ENCODE results near the gene ARHGEF26. TPM values are rescaled to one million over a fixed set of nuclear protein-coding genes. Genes with fewer than 3 reads are reported as not detected.

The ARHGEF26 gene
- total and polyA plus RNA-seq, 5 experiments from 2014 or later: 0.08 to 0.22 (median 0.13) TPM; not detected in 2

- Mint-ChIP-seq H3K36me3 (no peaks in the 10 kb centered on the region), H3K27me3 (peaks cover 5 to 14% (median 9%) of the 10 kb centered on the region in 5 donors), H3K9me3 (no peaks in the 10 kb centered on the region), H3K27ac (no peak overlapping the region), H3K4me3 (no peak overlapping the region), H3K4me1 (no peaks in the 10 kb centered on the region)
- ATAC-seq: no peak
- POLR2A ChIA-PET: no interaction called here
- no peak for DNase-seq
These were observed 107.5 kb downstream of the ARHGEF26 start for GRCh38 chr3:154228561-154229216.

DNA sequence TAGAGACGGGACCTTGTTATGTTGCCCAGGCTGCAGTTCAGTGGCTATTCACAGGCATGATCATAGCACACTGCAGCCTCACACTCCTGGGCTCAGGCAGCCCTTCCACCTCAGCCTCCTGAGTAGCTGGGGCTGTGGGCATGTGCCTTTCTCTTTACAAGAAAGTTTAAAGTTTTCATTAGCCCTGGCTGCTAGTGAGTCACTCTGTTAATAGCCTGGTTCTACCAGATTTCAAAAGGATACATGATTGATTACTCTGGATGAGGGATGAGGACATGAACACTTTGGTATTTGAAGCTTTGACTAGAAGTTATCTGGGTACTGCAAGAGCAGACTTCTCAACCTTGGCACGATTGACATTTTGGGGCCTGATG lies 108.0 kb downstream of the ARHGEF26 start:
- no peaks in the 10 kb centered on the region for H3K36me3 Mint-ChIP-seq
- POLR2A ChIA-PET: no interaction called here
- H3K9me3 Mint-ChIP-seq: no peaks in the 10 kb centered on the region
- H3K27ac Mint-ChIP-seq: no peak overlapping the region
- H3K4me1 Mint-ChIP-seq: no peaks in the 10 kb centered on the region
- no peak overlapping the region for H3K4me3 Mint-ChIP-seq
- no peak for ATAC-seq
- DNase-seq: no peak
- peaks cover 5 to 18% (median 14%) of the 10 kb centered on the region in 5 donors for H3K27me3 Mint-ChIP-seq

DNA sequence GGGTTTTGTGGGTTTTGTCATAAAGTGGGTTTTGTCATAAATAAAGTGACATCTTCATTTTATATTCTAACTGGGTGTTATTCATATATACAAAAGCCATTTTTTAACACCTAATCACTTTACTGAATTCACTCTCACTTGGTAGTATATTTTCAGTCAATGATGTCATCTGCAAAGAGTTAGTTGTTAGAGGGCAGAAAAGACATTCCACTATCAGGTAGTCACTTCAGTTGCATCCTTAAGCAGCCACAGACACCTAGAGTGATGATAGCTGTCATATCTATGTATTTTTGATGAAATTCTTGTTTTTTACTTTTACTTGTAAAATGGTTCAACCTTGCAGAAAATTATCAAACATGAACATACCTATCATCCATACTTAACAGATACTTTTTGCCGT lies 114.1 kb downstream of the ARHGEF26 start:
- H3K27ac Mint-ChIP-seq: no peak overlapping the region
- POLR2A ChIA-PET: no interaction called here
- DNase-seq: no peak
- no peaks in the 10 kb centered on the region for H3K4me1 Mint-ChIP-seq
- peaks cover 0 to 14% (median 0%) of the 10 kb centered on the region in 9 donors for H3K9me3 Mint-ChIP-seq
- H3K27me3 Mint-ChIP-seq: peaks cover 5 to 60% (median 19%) of the 10 kb centered on the region in 5 donors
- ATAC-seq: no peak
- peaks cover 0 to 3% (median 0%) of the 10 kb centered on the region in 3 donors for H3K36me3 Mint-ChIP-seq
- no peak overlapping the region for H3K4me3 Mint-ChIP-seq

DNA sequence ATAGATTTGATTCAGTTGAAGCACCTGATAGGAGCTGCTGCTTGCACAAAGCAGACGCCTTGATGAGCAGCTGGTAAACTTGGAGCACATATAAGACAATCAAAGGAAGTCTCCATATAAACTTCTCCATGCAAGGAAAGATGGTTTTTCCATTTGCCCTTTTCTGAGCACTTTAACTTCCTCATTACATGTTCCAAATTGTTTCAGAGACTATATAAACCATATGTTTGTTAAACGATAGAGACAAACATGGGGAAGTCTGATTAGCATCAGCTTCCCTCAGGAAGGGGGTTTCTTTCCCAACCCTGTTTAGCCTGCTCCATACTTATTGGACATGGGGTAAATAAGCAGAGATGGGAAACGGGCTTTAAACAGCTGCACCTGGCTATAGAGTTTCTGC lies 115.1 kb downstream of the ARHGEF26 start:
- no peak for DNase-seq
- H3K9me3 Mint-ChIP-seq: peaks cover 0 to 14% (median 0%) of the 10 kb centered on the region in 9 donors
- H3K4me1 Mint-ChIP-seq: no peaks in the 10 kb centered on the region
- no peak overlapping the region for H3K4me3 Mint-ChIP-seq
- peaks cover 5 to 60% (median 19%) of the 10 kb centered on the region in 5 donors for H3K27me3 Mint-ChIP-seq
- ATAC-seq: no peak
- peaks cover 0 to 3% (median 0%) of the 10 kb centered on the region in 3 donors for H3K36me3 Mint-ChIP-seq
- no peak overlapping the region for H3K27ac Mint-ChIP-seq
- POLR2A ChIA-PET: no interaction called here

GRCh38 chr3:154240235-154240634 lies 119.0 kb downstream of the ARHGEF26 start:
- Mint-ChIP-seq H3K27me3 (peaks cover 0 to 36% (median 5%) of the 10 kb centered on the region in 5 donors), H3K9me3 (peaks cover 0 to 14% (median 0%) of the 10 kb centered on the region in 9 donors), H3K4me1 (no peaks in the 10 kb centered on the region), H3K36me3 (no peaks in the 10 kb centered on the region), H3K27ac (no peak overlapping the region), H3K4me3 (no peak overlapping the region)
- DNase-seq (no peak), ATAC-seq (no peak)
- POLR2A ChIA-PET: no interaction called here

- peaks cover 0 to 2% (median under 1%) of the 10 kb centered on the region in 3 donors for H3K36me3 Mint-ChIP-seq
- H3K27ac Mint-ChIP-seq: no peak overlapping the region
- POLR2A ChIA-PET: no interaction called here
- no peak for DNase-seq
- no peak for ATAC-seq
- H3K27me3 Mint-ChIP-seq: peaks cover 0 to 26% (median 4%) of the 10 kb centered on the region in 5 donors
- H3K4me1 Mint-ChIP-seq: no peaks in the 10 kb centered on the region
- H3K9me3 Mint-ChIP-seq: peaks cover 0 to 14% (median 0%) of the 10 kb centered on the region in 9 donors
- H3K4me3 Mint-ChIP-seq: no peak overlapping the region
These were observed 120.3 kb downstream of the ARHGEF26 start for GRCh38 chr3:154241496-154241895.

DNA sequence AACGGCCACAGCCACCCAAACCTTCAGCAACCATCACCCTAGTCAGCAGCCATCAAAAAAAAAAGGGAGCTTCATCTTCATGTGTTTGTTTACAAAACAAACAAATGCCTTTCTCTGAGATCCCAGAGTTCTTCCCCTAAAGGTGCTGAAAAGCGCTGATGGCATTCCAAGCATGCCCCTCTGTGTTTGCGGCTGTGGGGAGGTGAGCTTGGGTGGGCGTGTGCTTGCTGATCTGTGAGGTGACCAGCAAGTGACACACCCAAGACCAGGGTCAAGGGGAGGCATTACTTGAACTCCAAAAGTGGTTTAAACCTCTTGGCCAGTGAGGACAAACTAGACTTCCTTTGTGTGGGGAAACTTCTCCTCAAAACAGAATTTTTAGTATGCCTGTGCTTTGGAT lies 121.6 kb downstream of the ARHGEF26 start:
- Mint-ChIP-seq H3K9me3 (peaks cover 0 to 14% (median 0%) of the 10 kb centered on the region in 9 donors), H3K27ac (no peak overlapping the region), H3K4me3 (no peak overlapping the region), H3K36me3 (peaks cover 0 to 12% (median 10%) of the 10 kb centered on the region in 3 donors), H3K27me3 (peaks cover 0 to 22% (median 3%) of the 10 kb centered on the region in 5 donors), H3K4me1 (no peaks in the 10 kb centered on the region)
- ATAC-seq (no peak), DNase-seq (no peak)
- POLR2A ChIA-PET: no interaction called here

DNA sequence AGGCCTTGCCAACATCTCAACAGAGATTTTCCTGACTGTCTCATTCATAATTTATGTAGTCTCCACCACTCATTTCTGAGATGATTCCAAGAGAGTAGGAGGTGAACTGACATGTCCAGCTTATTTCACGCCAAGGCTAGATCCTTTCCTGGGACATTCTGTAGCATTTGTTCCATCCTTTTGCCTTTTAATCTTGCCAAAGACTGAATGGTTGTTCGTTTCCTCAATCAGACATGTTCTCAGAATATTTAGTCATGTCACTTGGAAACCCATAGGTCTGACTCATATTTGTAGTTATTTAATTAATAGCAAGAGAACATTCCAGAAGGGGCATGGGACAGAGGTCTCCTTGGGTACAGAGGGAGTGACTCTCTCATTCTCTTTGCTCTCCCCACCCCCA lies 122.2 kb downstream of the ARHGEF26 start:
- Mint-ChIP-seq H3K9me3 (peaks cover 0 to 14% (median 0%) of the 10 kb centered on the region in 9 donors), H3K27me3 (peaks cover 0 to 16% (median 3%) of the 10 kb centered on the region in 5 donors), H3K4me3 (no peak overlapping the region), H3K27ac (no peak overlapping the region), H3K4me1 (no peaks in the 10 kb centered on the region), H3K36me3 (peaks cover 0 to 15% (median 10%) of the 10 kb centered on the region in 3 donors)
- POLR2A ChIA-PET: no interaction called here
- DNase-seq: no peak
- ATAC-seq: no peak

DNA sequence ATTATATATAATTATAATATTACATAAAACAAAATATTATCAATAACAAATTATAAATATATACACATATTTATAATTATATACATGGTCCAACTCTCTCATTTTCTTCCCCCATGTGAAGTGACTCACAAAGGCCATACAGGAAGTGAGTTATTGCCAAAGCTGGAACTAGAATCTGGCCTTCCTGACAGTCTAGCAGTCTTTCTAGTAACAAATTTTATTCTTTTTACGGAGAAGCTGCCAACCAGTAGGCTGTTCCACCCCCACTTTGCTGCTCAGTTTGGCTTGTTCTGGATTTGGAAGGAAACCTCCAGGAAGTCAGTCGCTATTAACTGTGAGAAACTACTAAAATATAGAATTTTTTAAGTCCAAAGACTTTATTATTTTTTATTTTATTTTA lies 123.5 kb downstream of the ARHGEF26 start:
- no peak for ATAC-seq
- Mint-ChIP-seq H3K27me3 (peaks cover 0 to 3% (median 0%) of the 10 kb centered on the region in 5 donors), H3K36me3 (peaks cover 0 to 18% (median 15%) of the 10 kb centered on the region in 3 donors), H3K27ac (no peak overlapping the region), H3K4me3 (no peak overlapping the region), H3K9me3 (peaks cover 0 to 2% (median 0%) of the 10 kb centered on the region in 9 donors), H3K4me1 (no peaks in the 10 kb centered on the region)
- no peak for DNase-seq
- POLR2A ChIA-PET: no interaction called here

- POLR2A ChIA-PET: no interaction called here
- ATAC-seq (no peak), DNase-seq (no peak)
- Mint-ChIP-seq H3K4me3 (no peak overlapping the region), H3K36me3 (peaks cover 0 to 43% (median 28%) of the 10 kb centered on the region in 3 donors), H3K27me3 (no peaks in the 10 kb centered on the region), H3K27ac (peak overlapping the region in 1 of 10 donors; percentile 40), H3K9me3 (peaks cover 0 to 2% (median 0%) of the 10 kb centered on the region in 9 donors), H3K4me1 (peaks cover 0 to 3% (median 1%) of the 10 kb centered on the region in 4 donors)
These were observed 126.7 kb downstream of the ARHGEF26 start for GRCh38 chr3:154247806-154248415.

- H3K36me3 Mint-ChIP-seq: peaks cover 0 to 56% (median 34%) of the 10 kb centered on the region in 3 donors
- no peak overlapping the region for H3K4me3 Mint-ChIP-seq
These were observed 129.1 kb downstream of the ARHGEF26 start for GRCh38 chr3:154250291-154250690.

DNA sequence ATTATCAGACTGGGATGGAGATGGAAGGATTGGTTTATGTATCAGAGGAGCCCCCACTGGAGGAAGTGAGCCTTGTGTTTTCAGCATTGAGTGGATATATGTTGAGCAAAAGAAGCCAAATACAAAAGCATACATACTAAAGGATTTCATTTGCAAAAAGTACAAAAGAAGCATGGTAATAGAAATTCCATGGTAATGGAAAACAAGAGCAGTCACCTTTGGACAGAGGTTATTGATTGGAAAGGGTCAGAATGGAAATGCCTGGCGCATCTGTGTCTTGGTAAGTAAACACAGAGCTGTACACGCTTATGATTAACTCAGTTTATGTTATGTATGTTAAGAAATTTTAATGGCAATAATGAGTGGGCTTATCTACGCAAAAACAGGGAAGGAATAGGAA lies 130.4 kb downstream of the ARHGEF26 start:
- H3K27ac Mint-ChIP-seq: peak overlapping the region in 2 of 10 donors; percentile 21 to 43

More at GRCh38 chr3:154250291-154250690, 129.1 kb downstream of the ARHGEF26 start:
- Mint-ChIP-seq H3K4me1 (peaks cover 0 to 6% (median 2%) of the 10 kb centered on the region in 4 donors), H3K9me3 (peaks cover 0 to 2% (median 0%) of the 10 kb centered on the region in 9 donors), H3K27ac (peak overlapping the region in 2 of 10 donors; percentile 10 to 43), H3K27me3 (no peaks in the 10 kb centered on the region)
- POLR2A ChIA-PET: no interaction called here
- ATAC-seq (no peak), DNase-seq (no peak)

More for the DNA sequence above, 130.4 kb downstream of the ARHGEF26 start:
- ATAC-seq (no peak), DNase-seq (no peak)
- no peak overlapping the region for H3K4me3 Mint-ChIP-seq
- H3K4me1 Mint-ChIP-seq: peaks cover 0 to 6% (median 2%) of the 10 kb centered on the region in 4 donors
- H3K9me3 Mint-ChIP-seq: no peaks in the 10 kb centered on the region
- POLR2A ChIA-PET: no interaction called here
- H3K27me3 Mint-ChIP-seq: no peaks in the 10 kb centered on the region
- peaks cover 0 to 66% (median 38%) of the 10 kb centered on the region in 3 donors for H3K36me3 Mint-ChIP-seq

Measured in naive thymus-derived CD8-positive, alpha-beta T cell (primary cell).